Neuronal stem cell (in vitro differentiated cells): ENCODE measurements around the gene ADAD2. TPM values are rescaled to one million over a fixed set of nuclear protein-coding genes. Genes with fewer than 3 reads are reported as not detected.

Source experiments
- DNase-seq: peaks from one replicate; pipeline ENCODE4 v3.0.0-alpha.2; 2013; ENCODE audit warnings: low spot score
- H2AFZ ChIP-seq: one replicate; pipeline ENCODE4 v1.6.1; 2013; ENCODE audit warnings: mild to moderate bottlenecking, low read length, inconsistent platforms
- H2AK5ac ChIP-seq: 2 replicates; pipeline ENCODE4 v1.6.1; 2013; ENCODE audit warnings: low read depth, mild to moderate bottlenecking, inconsistent platforms, low read length, moderate library complexity, mixed read lengths
- H2BK120ac ChIP-seq: 2 replicates; pipeline ENCODE4 v1.6.1; 2013; ENCODE audit warnings: low read depth, mild to moderate bottlenecking, inconsistent platforms, low read length, moderate library complexity, mixed read lengths
- H2BK12ac ChIP-seq: one replicate; pipeline ENCODE4 v1.6.1; 2013; ENCODE audit warnings: low read length, inconsistent platforms
- H2BK15ac ChIP-seq: 2 replicates; pipeline ENCODE4 v1.6.1; 2013; ENCODE audit warnings: mild to moderate bottlenecking, low read length, inconsistent platforms, mixed read lengths
- H2BK5ac ChIP-seq: one replicate; pipeline ENCODE4 v1.6.1; 2013; ENCODE audit warnings: inconsistent platforms, mild to moderate bottlenecking, low read length, moderate library complexity
- H3K14ac ChIP-seq: one replicate; pipeline ENCODE4 v1.6.1; 2013; ENCODE audit warnings: low read length, inconsistent platforms
- H3K18ac ChIP-seq: 2 replicates; pipeline ENCODE4 v1.6.1; 2013; ENCODE audit warnings: low read length, inconsistent platforms
- H3K23ac ChIP-seq: 2 replicates; pipeline ENCODE4 v1.6.1; 2013; ENCODE audit warnings: low read depth, mild to moderate bottlenecking, mixed read lengths, low read length, inconsistent platforms; ENCODE audit not compliant: poor library complexity
- H3K27ac ChIP-seq: replicated peaks from 3 replicates; pipeline ENCODE4 v1.5.1; 2013; ENCODE audit warnings: low read length, inconsistent platforms
- H3K27me3 ChIP-seq, 3 experiments: 2 replicates each; pipeline ENCODE4 v1.6.1; 2013; ENCODE audit warnings: low read length in 3 of 3, mild to moderate bottlenecking in 2 of 3, inconsistent platforms in 1 of 3, low read depth in 1 of 3, mixed read lengths in 1 of 3, moderate library complexity in 1 of 3; ENCODE audit not compliant: control insufficient read depth in 3 of 3, insufficient read depth in 3 of 3
- H3K36me3 ChIP-seq, 2 donors: replicated peaks in 1 of 2; 2 replicates each; pipeline ENCODE4 v1.6.1; 2013; ENCODE audit warnings: low read length in 2 of 2; ENCODE audit not compliant: control insufficient read depth in 2 of 2, insufficient read depth in 2 of 2
- H3K4ac ChIP-seq: 2 replicates; pipeline ENCODE4 v1.6.1; 2013; ENCODE audit warnings: inconsistent platforms, mild to moderate bottlenecking, low read length, moderate library complexity
- H3K4me1 ChIP-seq, 2 donors: 1 replicate in 1 of 2; 2 replicates in 1 of 2; pipeline ENCODE4 v1.6.1; 2013; ENCODE audit warnings: low read length in 2 of 2, low read depth in 1 of 2; ENCODE audit not compliant: control insufficient read depth in 2 of 2, insufficient read depth in 1 of 2
- H3K4me2 ChIP-seq: one replicate; pipeline ENCODE4 v1.6.1; 2013; ENCODE audit warnings: mild to moderate bottlenecking, low read length, inconsistent platforms; ENCODE audit not compliant: insufficient read depth, poor library complexity, severe bottlenecking
- H3K4me3 ChIP-seq, 2 donors: 2 replicates each; pipeline ENCODE4 v1.5.1; 2013; ENCODE audit warnings: low read length in 2 of 2, mild to moderate bottlenecking in 2 of 2, inconsistent platforms in 1 of 2, moderate library complexity in 1 of 2
- H3K79me1 ChIP-seq: one replicate; pipeline ENCODE4 v1.6.1; 2013; ENCODE audit warnings: low read depth, mild to moderate bottlenecking, inconsistent platforms, low read length, moderate library complexity
- H3K9ac ChIP-seq: one replicate; pipeline ENCODE4 v1.6.1; 2013; ENCODE audit warnings: mild to moderate bottlenecking, low read depth, low read length, inconsistent platforms; ENCODE audit not compliant: poor library complexity
- H3K9me3 ChIP-seq, 2 donors: replicated peaks in 1 of 2; 2 replicates each; pipeline versions ENCODE3 to v1.6.1; 2013; ENCODE audit warnings: low read length in 2 of 2, mild to moderate bottlenecking in 2 of 2, inconsistent platforms in 1 of 2, low read depth in 1 of 2, mixed read lengths in 1 of 2, moderate library complexity in 1 of 2; ENCODE audit not compliant: control insufficient read depth in 2 of 2, insufficient read depth in 1 of 2
- H4K8ac ChIP-seq: one replicate; pipeline ENCODE4 v1.6.1; 2013; ENCODE audit warnings: low read depth, mild to moderate bottlenecking, inconsistent platforms, low read length, moderate library complexity
- H4K91ac ChIP-seq: one replicate; pipeline ENCODE4 v1.6.1; 2013; ENCODE audit warnings: low read length, low read depth, mild to moderate bottlenecking, inconsistent platforms; ENCODE audit not compliant: poor library complexity
- WGBS, 2 donors: extraction: QIAGEN DNeasy Blood & Tissue Kit; methylation state at CpG; one replicate each; pipeline ENCODE4 v1.1.7; 2013; ENCODE audit warnings: missing lambda C conversion rate in 2 of 2, mixed read lengths in 1 of 2; ENCODE audit not compliant: insufficient read length in 2 of 2, insufficient replicate concordance in 1 of 2; ENCODE audit errors: extremely low coverage in 2 of 2; 5-methylcytosine and 5-hydroxymethylcytosine counted together
- polyA plus RNA-seq, 2 experiments: library from polyadenylated mRNA; stranded (reverse); fragments of 200-250 nt; gene quantifications; one replicate each; pipeline ENCODE4 v1.2.3, GENCODE V29; 2013

Gene ADAD2
- polyA plus RNA-seq (2013, experiment 1 of 2), result not detected
- polyA plus RNA-seq (2013, experiment 2 of 2), result not detected

- Histone ChIP-seq H2AFZ (peak within 1 kb of the TSS; percentile 30), H3K9ac (no peak within 1 kb of the TSS), H2BK120ac (peak within 1 kb of the TSS; percentile 93), H3K4me1 (peaks cover 2 to 4% of the 10 kb centered on the region in 2 donors), H3K27me3 (peaks cover 0 to 8% (median 0%) of the 10 kb centered on the region in 3 experiments), H3K14ac (peak within 1 kb of the TSS; percentile 4), H2AK5ac (peak within 1 kb of the TSS; percentile 74), H2BK5ac (no peak within 1 kb of the TSS), H3K79me1 (peaks cover 8% of the 10 kb centered on the region), H3K27ac (no peak within 1 kb of the TSS), H3K4me3 (no peak within 1 kb of the TSS), H3K36me3 (no peaks in the 10 kb centered on the region), H3K9me3 (no peaks in the 10 kb centered on the region), H3K23ac (peak within 1 kb of the TSS; percentile 75), H3K4ac (no peak within 1 kb of the TSS), H2BK12ac (peak within 1 kb of the TSS; percentile 46), H4K8ac (no peak within 1 kb of the TSS), H2BK15ac (no peak within 1 kb of the TSS), H4K91ac (no peak within 1 kb of the TSS), H3K18ac (peak within 1 kb of the TSS; percentile 27), H3K4me2 (no peak within 1 kb of the TSS)
- WGBS, 2 donors, result no CpG with 5 or more reads among the region's 47 CpGs
- DNase-seq, result no peak
Observed at GRCh38 chr16:84190731-84191388, at the start of gene ADAD2. Gene ADAD2, plus strand, starts transcription at chr16:84191157. Its CDS starts 74 bp downstream, at chr16:84191231.

GRCh38 chr16:84143081-84143480, 47.9 kb upstream of the ADAD2 start:
- WGBS, 2 donors, result no CpG with 5 or more reads among the region's 1 CpG
- Histone ChIP-seq H3K14ac (no peak overlapping the region), H3K4ac (no peak overlapping the region), H4K8ac (no peak overlapping the region), H3K4me1 (peaks cover 7 to 16% of the 10 kb centered on the region in 2 donors), H4K91ac (no peak overlapping the region), H2AFZ (no peak overlapping the region), H3K4me2 (no peak overlapping the region), H3K79me1 (peaks cover 4% of the 10 kb centered on the region), H2BK120ac (no peak overlapping the region), H2AK5ac (no peak overlapping the region), H2BK5ac (no peak overlapping the region), H3K9me3 (peaks cover 2 to 14% of the 10 kb centered on the region in 2 donors), H2BK15ac (no peak overlapping the region), H3K18ac (no peak overlapping the region), H3K23ac (no peak overlapping the region), H2BK12ac (no peak overlapping the region), H3K4me3 (peak overlapping the region in 1 of 2 donors; percentile 7), H3K27me3 (peaks cover 0 to 10% (median 4%) of the 10 kb centered on the region in 3 experiments), H3K9ac (no peak overlapping the region), H3K36me3 (peaks cover 0 to 9% of the 10 kb centered on the region in 2 donors), H3K27ac (no peak overlapping the region)
- DNase-seq, result no peak

GRCh38 chr16:84143784-84144199, 47.2 kb upstream of the ADAD2 start:
- Histone ChIP-seq H2BK15ac (no peak overlapping the region), H3K27ac (no peak overlapping the region), H2AK5ac (no peak overlapping the region), H2AFZ (peak overlapping the region; percentile 99), H3K79me1 (peaks cover 4% of the 10 kb centered on the region), H3K9me3 (peaks cover 2 to 14% of the 10 kb centered on the region in 2 donors), H4K8ac (no peak overlapping the region), H3K4me3 (peak overlapping the region; percentile 87 to 94), H2BK12ac (no peak overlapping the region), H3K36me3 (peaks cover 0 to 9% of the 10 kb centered on the region in 2 donors), H3K9ac (no peak overlapping the region), H3K27me3 (peaks cover 0 to 16% (median 4%) of the 10 kb centered on the region in 3 experiments), H3K14ac (no peak overlapping the region), H2BK5ac (no peak overlapping the region), H3K4me2 (peak overlapping the region; percentile 80), H4K91ac (no peak overlapping the region), H2BK120ac (no peak overlapping the region), H3K4ac (no peak overlapping the region), H3K4me1 (peaks cover 7 to 12% of the 10 kb centered on the region in 2 donors), H3K18ac (no peak overlapping the region), H3K23ac (no peak overlapping the region)
- no CpG with 5 or more reads among the region's 13 CpGs for WGBS, 2 donors
- no peak for DNase-seq

- Histone ChIP-seq H2BK15ac (no peak overlapping the region), H3K4me2 (peak overlapping the region; percentile 80), H4K8ac (no peak overlapping the region), H2AK5ac (no peak overlapping the region), H3K9ac (peak overlapping the region; percentile 75), H3K4ac (no peak overlapping the region), H3K23ac (peak overlapping the region; percentile 87), H3K14ac (peak overlapping the region; percentile 39), H3K27me3 (peaks cover 0 to 16% (median 4%) of the 10 kb centered on the region in 3 experiments), H2BK5ac (no peak overlapping the region), H2BK12ac (no peak overlapping the region), H3K79me1 (peaks cover 4% of the 10 kb centered on the region), H3K4me3 (peak overlapping the region; percentile 87 to 94), H2BK120ac (no peak overlapping the region), H3K36me3 (peaks cover 0 to 9% of the 10 kb centered on the region in 2 donors), H3K4me1 (peaks cover 2 to 6% of the 10 kb centered on the region in 2 donors), H3K18ac (peak overlapping the region; percentile 89), H4K91ac (no peak overlapping the region), H3K27ac (peak overlapping the region; percentile 82), H2AFZ (peak overlapping the region; percentile 99), H3K9me3 (peaks cover 2 to 14% of the 10 kb centered on the region in 2 donors)
- DNase-seq, result no peak
- no CpG with 5 or more reads among the region's 39 CpGs for WGBS, 2 donors
Observed at GRCh38 chr16:84144209-84144858, 46.6 kb upstream of the ADAD2 start.
